Eye (tissue), 1 donor: Measurements from ENCODE around the gene PDE6A.

Experiments used
- DNase-seq: peaks from one replicate; pipeline ENCODE4 v3.0.0-alpha.2; 2015

PDE6A gene

GRCh38 chr5:149924486-149924885 lies 20.1 kb downstream of the PDE6A start:
- DNase-seq, result no peak

- DNase-seq, result no peak
Measured at GRCh38 chr5:149922950-149923349, 21.6 kb downstream of the PDE6A start.

- DNase-seq, result no peak
Measured at GRCh38 chr5:149921597-149921996, 23.0 kb downstream of the PDE6A start.

GRCh38 chr5:149917073-149917676 lies 27.4 kb downstream of the PDE6A start:
- no peak for DNase-seq

GRCh38 chr5:149916334-149917072 lies 28.1 kb downstream of the PDE6A start:
- DNase-seq, result no peak

- no peak for DNase-seq
Measured at GRCh38 chr5:149915392-149916260, 29.0 kb downstream of the PDE6A start.

- DNase-seq, result no peak
Measured at GRCh38 chr5:149913436-149914419, 30.9 kb downstream of the PDE6A start.

- DNase-seq, result no peak
Measured at GRCh38 chr5:149912226-149912871, 32.2 kb downstream of the PDE6A start.

- no peak for DNase-seq
Measured at GRCh38 chr5:149911031-149911430, 33.6 kb downstream of the PDE6A start.

GRCh38 chr5:149907828-149908227 lies 36.8 kb downstream of the PDE6A start:
- DNase-seq, result no peak

GRCh38 chr5:149904977-149905376 lies 39.6 kb downstream of the PDE6A start:
- DNase-seq, result no peak

GRCh38 chr5:149904293-149904886 lies 40.2 kb downstream of the PDE6A start:
- DNase-seq, result no peak

- no peak for DNase-seq
Measured at GRCh38 chr5:149903404-149903803, 41.2 kb downstream of the PDE6A start.

GRCh38 chr5:149902177-149902576 lies 42.4 kb downstream of the PDE6A start:
- no peak for DNase-seq

GRCh38 chr5:149901511-149901910 lies 43.1 kb downstream of the PDE6A start:
- DNase-seq, result no peak

GRCh38 chr5:149900390-149900789 lies 44.2 kb downstream of the PDE6A start:
- no peak for DNase-seq

- no peak for DNase-seq
Measured at GRCh38 chr5:149898811-149899210, 45.8 kb downstream of the PDE6A start.

GRCh38 chr5:149895416-149896345 lies 48.9 kb downstream of the PDE6A start:
- no peak for DNase-seq

GRCh38 chr5:149894237-149894636 lies 50.4 kb downstream of the PDE6A start:
- no peak for DNase-seq

GRCh38 chr5:149893403-149893931 lies 51.1 kb downstream of the PDE6A start:
- no peak for DNase-seq
